ENCODE data around the gene IQCB1. TPM values are rescaled to one million over a fixed set of nuclear protein-coding genes. Genes with fewer than 3 reads are reported as not detected.

Gene IQCB1
- polyA plus RNA-seq, 3 donors = 6.0 to 27.7 (median 7.5) TPM

GRCh38 chr3:121800906-121801305 is 34.0 kb downstream of the IQCB1 start:
- no peak overlapping the region for H3K4me3 Mint-ChIP-seq
- intact Hi-C loops (cut with micrococcal nuclease) = no loop called here

GRCh38 chr3:121796970-121797369 is 37.9 kb downstream of the IQCB1 start:
- no peaks in the 10 kb centered on the region for H3K4me1 Mint-ChIP-seq
- intact Hi-C loops (cut with micrococcal nuclease) = no loop called here
- Histone ChIP-seq H3K9me3 (replicated peaks in 1 of 2; ENCODE audit: control insufficient read depth in 1 of 2, insufficient read depth in 1 of 2, low read length in 2 of 2) (no peaks in the 10 kb centered on the region), H4K20me1 (ENCODE audit: insufficient read depth, low read length) (no peaks in the 10 kb centered on the region), H3K9ac (ENCODE audit: insufficient read depth, low read length, poor library complexity, severe bottlenecking) (no peak overlapping the region), H3K4me2 (replicated peaks; ENCODE audit: extremely low read depth, low read length, poor library complexity, severe bottlenecking) (no peak overlapping the region), H3K27me3 (ENCODE audit: control insufficient read depth in 2 of 2, insufficient read depth in 2 of 2, low read length in 2 of 2) (no peaks in the 10 kb centered on the region), H2AFZ (ENCODE audit: insufficient read depth, low read depth, low read length, poor library complexity, severe bottlenecking) (no peak overlapping the region), H3K79me2 (ENCODE audit: insufficient read depth, low read length) (no peaks in the 10 kb centered on the region), H3K4me1 (ENCODE audit: control insufficient read depth in 1 of 2, insufficient read depth in 2 of 2, low read length in 2 of 2) (no peaks in the 10 kb centered on the region), H3K4me3 (replicated peaks in 1 of 3; ENCODE audit: low read depth in 2 of 3, low read length in 3 of 3) (no peak overlapping the region), H3K36me3 (replicated peaks in 1 of 2; ENCODE audit: control insufficient read depth in 1 of 2, insufficient read depth in 2 of 2, low read length in 2 of 2) (peaks cover 35 to 70% of the 10 kb centered on the region in 2 donors), H3K27ac (ENCODE audit: low read depth in 1 of 2, low read length in 2 of 2) (no peak overlapping the region)
- peaks cover 0 to 3% (median 0%) of the 10 kb centered on the region in 7 donors for H3K9me3 Mint-ChIP-seq
- no peak for TF ChIP-seq CTCF (IDR thresholded peaks at IDR 0.05)
- WGBS (ENCODE audit: insufficient coverage) = no CpG with 5 or more reads among the region's 1 CpG
- H3K27me3 Mint-ChIP-seq (ENCODE audit: low read depth in 3 of 3) = no peaks in the 10 kb centered on the region
- peaks cover 34 to 38% of the 10 kb centered on the region in 2 donors for H3K36me3 Mint-ChIP-seq
- DNase-seq = no peak
- no peak overlapping the region for H3K4me3 Mint-ChIP-seq
- no peak overlapping the region for H3K27ac Mint-ChIP-seq

More at GRCh38 chr3:121800906-121801305, 34.0 kb downstream of the IQCB1 start:
- H3K9me3 ChIP-seq (replicated peaks in 1 of 2; ENCODE audit: control insufficient read depth in 1 of 2, insufficient read depth in 1 of 2, low read length in 2 of 2) = no peaks in the 10 kb centered on the region
- Mint-ChIP-seq H3K36me3 (peaks cover 37 to 42% of the 10 kb centered on the region in 2 donors), H3K27ac (no peak overlapping the region), H3K9me3 (no peaks in the 10 kb centered on the region), H3K4me1 (peaks cover 5% of the 10 kb centered on the region), H3K27me3 (ENCODE audit: low read depth in 3 of 3) (no peaks in the 10 kb centered on the region)
- no peak overlapping the region for H3K4me2 ChIP-seq (replicated peaks; ENCODE audit: extremely low read depth, low read length, poor library complexity, severe bottlenecking)
- TF ChIP-seq CTCF (IDR thresholded peaks at IDR 0.05) = no peak
- H3K4me1 ChIP-seq (ENCODE audit: control insufficient read depth in 1 of 2, insufficient read depth in 2 of 2, low read length in 2 of 2) = no peaks in the 10 kb centered on the region
- peaks cover 22 to 55% of the 10 kb centered on the region in 2 donors for H3K36me3 ChIP-seq (replicated peaks in 1 of 2; ENCODE audit: control insufficient read depth in 1 of 2, insufficient read depth in 2 of 2, low read length in 2 of 2)
- H3K9ac ChIP-seq (ENCODE audit: insufficient read depth, low read length, poor library complexity, severe bottlenecking) = no peak overlapping the region
- H3K79me2 ChIP-seq (ENCODE audit: insufficient read depth, low read length) = no peaks in the 10 kb centered on the region
- H3K27ac ChIP-seq (ENCODE audit: low read depth in 1 of 2, low read length in 2 of 2) = no peak overlapping the region
- H4K20me1 ChIP-seq (ENCODE audit: insufficient read depth, low read length) = no peaks in the 10 kb centered on the region
- H3K27me3 ChIP-seq (ENCODE audit: control insufficient read depth in 2 of 2, insufficient read depth in 2 of 2, low read length in 2 of 2) = no peaks in the 10 kb centered on the region
- no peak for DNase-seq
- no peak overlapping the region for H3K4me3 ChIP-seq (replicated peaks in 1 of 3; ENCODE audit: low read depth in 2 of 3, low read length in 3 of 3)
- H2AFZ ChIP-seq (ENCODE audit: insufficient read depth, low read depth, low read length, poor library complexity, severe bottlenecking) = no peak overlapping the region
